ENCODE measurements around the gene MYO19. TPM values are rescaled to one million over a fixed set of nuclear protein-coding genes. Genes with fewer than 3 reads are reported as not detected.

The MYO19 gene
- total and polyA plus RNA-seq, 2 of the 8 experiments (the other 6 are each of a cell fraction or from before 2014, with no cell fraction given), result 126 to 163 TPM

- TF ChIP-seq RFX5 (IDR thresholded peaks at IDR 0.05; ENCODE audit: borderline replicate concordance, low read depth, low read length) (no peak), TBP (IDR thresholded peaks at IDR 0.05; ENCODE audit: low read depth, low read length) (no peak), POLR2A (IDR thresholded peaks at IDR 0.05; ENCODE audit: control extremely low read depth in 1 of 2, low read depth in 2 of 2, low read length in 2 of 2) (no peak), USF2 (IDR thresholded peaks at IDR 0.05; ENCODE audit: low read length) (no peak), TCF12 (IDR thresholded peaks at IDR 0.05; ENCODE audit: low read depth, low read length) (no peak), GTF2F1 (IDR thresholded peaks at IDR 0.05; ENCODE audit: borderline replicate concordance, low read depth, low read length) (no peak), KDM1A (IDR thresholded peaks at IDR 0.05; ENCODE audit: borderline replicate concordance, low read length) (no peak)
Observed at GRCh38 chr17:36503456-36504155, 31.1 kb downstream of the MYO19 start (continued).

All from H1 (cell line).